Glomerular endothelial cell (primary cell): ENCODE measurements around the gene RBM42. TPM values are rescaled to one million over a fixed set of nuclear protein-coding genes. Genes with fewer than 3 reads are reported as not detected.

Experiments used
- DNase-seq: peaks from one replicate; pipeline ENCODE4 v3.0.0-alpha.2; 2011; ENCODE audit warnings: low read depth, low spot score; ENCODE audit errors: extremely low read depth
- total RNA-seq: library from RNA; depleted of rRNA; stranded (reverse); fragments of >200 nt; gene quantifications from 2 replicates; pipeline ENCODE4 v1.2.3, GENCODE V29; 2015

The RBM42 gene
- total RNA-seq, 1 donor from 2014 or later, result 110 TPM

GRCh38 chr19:35620001-35620400 is 8.8 kb upstream of the RBM42 start:
- DNase-seq, result no peak

GRCh38 chr19:35621708-35622107 is 7.1 kb upstream of the RBM42 start:
- no peak for DNase-seq

GRCh38 chr19:35622750-35623149 is 6.1 kb upstream of the RBM42 start:
- DNase-seq, result no peak

GRCh38 chr19:35623327-35624010 is 5.4 kb upstream of the RBM42 start:
- DNase-seq, result no peak

GRCh38 chr19:35628264-35628564 is 622 bp upstream of the RBM42 start:
- DNase-seq, result no peak

- no peak for DNase-seq
Measured at GRCh38 chr19:35629332-35629633, 447 bp downstream of the RBM42 start.

- DNase-seq, result no peak
Measured at GRCh38 chr19:35633727-35634440, 5.0 kb downstream of the RBM42 start.

GRCh38 chr19:35636651-35637050 is 7.8 kb downstream of the RBM42 start:
- no peak for DNase-seq

- DNase-seq, result no peak
Measured at GRCh38 chr19:35637165-35637564, 8.3 kb downstream of the RBM42 start.

GRCh38 chr19:35639321-35639639 is 10.4 kb downstream of the RBM42 start:
- no peak for DNase-seq

- no peak for DNase-seq
Measured at GRCh38 chr19:35639863-35640262, 11.0 kb downstream of the RBM42 start.

- no peak for DNase-seq
Measured at GRCh38 chr19:35641515-35642151, 12.8 kb downstream of the RBM42 start, which contains the start of gene ETV2. TSS of gene ETV2 (plus strand) at chr19:35641745. CDS start at chr19:35642461, 716 bp downstream.

- DNase-seq, result no peak
Measured at GRCh38 chr19:35642312-35642711, 13.5 kb downstream of the RBM42 start.

- DNase-seq, result no peak
Measured at GRCh38 chr19:35642798-35643254, 14.0 kb downstream of the RBM42 start.

- DNase-seq, result no peak
Measured at GRCh38 chr19:35643255-35644205, 14.7 kb downstream of the RBM42 start.

- no peak for DNase-seq
Measured at GRCh38 chr19:35644206-35644986, 15.6 kb downstream of the RBM42 start.

GRCh38 chr19:35644987-35645679 is 16.3 kb downstream of the RBM42 start:
- DNase-seq, result no peak

- DNase-seq, result no peak
Measured at GRCh38 chr19:35645680-35646511, 17.1 kb downstream of the RBM42 start.
